ENCODE measurements around the gene HIVEP1. TPM values are rescaled to one million over a fixed set of nuclear protein-coding genes. Genes with fewer than 3 reads are reported as not detected.

HIVEP1 gene
- total RNA-seq, 4 donors from 2014 or later, result 23.2 to 41.5 (median 32.6) TPM

DNA sequence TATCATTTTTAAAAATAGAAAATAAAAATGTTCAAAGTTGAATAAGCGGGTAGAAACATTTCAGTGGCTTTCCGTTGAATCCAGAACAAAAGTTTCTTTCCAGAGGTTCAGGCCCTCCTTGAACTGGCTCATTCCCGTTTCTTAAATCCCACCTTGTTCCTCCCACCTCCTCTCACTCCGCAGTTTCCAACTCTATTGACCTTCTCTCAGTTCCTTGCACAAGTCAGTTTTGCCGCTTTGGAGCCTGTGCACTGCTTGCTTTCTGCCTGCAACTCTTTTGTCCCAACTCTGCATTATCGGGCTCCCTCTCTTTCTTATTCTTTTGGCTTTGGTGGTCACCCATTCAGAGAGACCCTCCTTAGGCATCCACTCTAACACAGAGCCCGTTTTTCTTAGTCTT is 178.1 kb downstream of the HIVEP1 start:
- 87 to 91% methylated on average over 7 of the region's 7 CpGs for WGBS, 2 donors
- intact Hi-C loops (cut with DNase I; ENCODE audit: low total_unique reads), result no loop called here
- no peak for TF ChIP-seq POLR2A (IDR thresholded peaks at IDR 0.05)
- TF ChIP-seq, protein P1, sequence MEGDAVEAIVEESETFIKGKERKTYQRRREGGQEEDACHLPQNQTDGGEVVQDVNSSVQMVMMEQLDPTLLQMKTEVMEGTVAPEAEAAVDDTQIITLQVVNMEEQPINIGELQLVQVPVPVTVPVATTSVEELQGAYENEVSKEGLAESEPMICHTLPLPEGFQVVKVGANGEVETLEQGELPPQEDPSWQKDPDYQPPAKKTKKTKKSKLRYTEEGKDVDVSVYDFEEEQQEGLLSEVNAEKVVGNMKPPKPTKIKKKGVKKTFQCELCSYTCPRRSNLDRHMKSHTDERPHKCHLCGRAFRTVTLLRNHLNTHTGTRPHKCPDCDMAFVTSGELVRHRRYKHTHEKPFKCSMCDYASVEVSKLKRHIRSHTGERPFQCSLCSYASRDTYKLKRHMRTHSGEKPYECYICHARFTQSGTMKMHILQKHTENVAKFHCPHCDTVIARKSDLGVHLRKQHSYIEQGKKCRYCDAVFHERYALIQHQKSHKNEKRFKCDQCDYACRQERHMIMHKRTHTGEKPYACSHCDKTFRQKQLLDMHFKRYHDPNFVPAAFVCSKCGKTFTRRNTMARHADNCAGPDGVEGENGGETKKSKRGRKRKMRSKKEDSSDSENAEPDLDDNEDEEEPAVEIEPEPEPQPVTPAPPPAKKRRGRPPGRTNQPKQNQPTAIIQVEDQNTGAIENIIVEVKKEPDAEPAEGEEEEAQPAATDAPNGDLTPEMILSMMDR (IDR thresholded peaks at IDR 0.05), result no peak
- DNase-seq (ENCODE audit: low spot score in 2 of 2), result no peak
- H3K4me3 ChIP-seq (ENCODE audit: low read depth, poor library complexity, severe bottlenecking), result no peak overlapping the region

DNA sequence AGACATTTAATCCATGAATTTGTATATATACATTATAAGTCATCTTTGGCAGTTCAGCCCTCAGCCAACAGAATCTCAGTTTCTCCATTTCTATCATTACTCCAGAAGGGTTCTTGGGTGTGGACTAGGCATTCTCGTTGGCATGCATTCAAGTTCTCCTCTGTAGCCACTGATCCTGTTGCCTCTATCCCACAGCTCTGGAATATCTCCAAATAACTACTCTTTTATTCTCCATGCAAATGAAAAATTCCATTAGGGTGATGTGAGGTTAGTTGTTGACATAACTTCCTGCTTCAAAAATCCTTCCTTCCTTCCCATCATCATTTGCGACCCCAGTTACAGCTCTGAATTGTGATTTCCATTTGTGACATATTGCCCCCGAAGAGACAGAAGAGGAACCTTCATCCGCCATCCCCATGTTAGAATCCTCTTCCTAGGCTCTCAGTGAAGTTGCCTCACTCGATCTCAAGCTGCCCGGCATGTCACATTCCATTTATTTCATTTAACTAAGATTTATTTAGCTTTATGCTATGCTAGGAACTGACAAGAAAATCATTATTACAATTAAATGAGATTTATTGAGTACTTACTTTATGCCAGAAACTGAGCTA is 184.3 kb downstream of the HIVEP1 start:
- intact Hi-C loops (cut with DNase I; ENCODE audit: low total_unique reads), result no loop called here
- no peak for TF ChIP-seq POLR2A (IDR thresholded peaks at IDR 0.05)
- DNase-seq (ENCODE audit: low spot score in 2 of 2), result no peak
- WGBS, 2 donors, result 76 to 81% methylated on average over 6 of the region's 6 CpGs
- no peak overlapping the region for H3K4me3 ChIP-seq (ENCODE audit: low read depth, poor library complexity, severe bottlenecking)

DNA sequence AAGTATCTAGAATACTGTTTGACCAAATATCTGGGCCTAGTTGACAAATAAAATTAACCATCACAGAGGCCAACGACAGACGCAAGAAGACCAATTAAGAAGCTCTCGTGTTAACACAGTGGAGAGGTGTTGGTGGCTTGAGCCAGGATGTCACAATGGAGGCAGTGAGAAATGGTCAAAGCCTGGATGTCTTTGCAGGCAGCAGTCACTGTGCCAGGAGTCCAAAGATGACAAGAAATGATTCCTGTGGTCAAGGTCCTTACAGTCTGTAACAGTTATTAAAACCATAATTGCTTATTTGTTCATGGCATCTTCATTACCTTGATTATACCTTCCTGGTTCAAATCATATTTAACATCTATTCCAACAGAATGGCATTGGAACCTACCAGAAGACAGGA is 186.7 kb downstream of the HIVEP1 start:
- TF ChIP-seq POLR2A (IDR thresholded peaks at IDR 0.05), result no peak
- TF ChIP-seq, protein P1 (IDR thresholded peaks at IDR 0.05), result no peak
- H3K4me3 ChIP-seq (ENCODE audit: low read depth, poor library complexity, severe bottlenecking), result no peak overlapping the region
- no peak for DNase-seq (ENCODE audit: low spot score in 2 of 2)
- WGBS, 2 donors, result 97 to 98% methylated on average over 3 of the region's 3 CpGs
- intact Hi-C loops (cut with DNase I; ENCODE audit: low total_unique reads), result no loop called here

DNA sequence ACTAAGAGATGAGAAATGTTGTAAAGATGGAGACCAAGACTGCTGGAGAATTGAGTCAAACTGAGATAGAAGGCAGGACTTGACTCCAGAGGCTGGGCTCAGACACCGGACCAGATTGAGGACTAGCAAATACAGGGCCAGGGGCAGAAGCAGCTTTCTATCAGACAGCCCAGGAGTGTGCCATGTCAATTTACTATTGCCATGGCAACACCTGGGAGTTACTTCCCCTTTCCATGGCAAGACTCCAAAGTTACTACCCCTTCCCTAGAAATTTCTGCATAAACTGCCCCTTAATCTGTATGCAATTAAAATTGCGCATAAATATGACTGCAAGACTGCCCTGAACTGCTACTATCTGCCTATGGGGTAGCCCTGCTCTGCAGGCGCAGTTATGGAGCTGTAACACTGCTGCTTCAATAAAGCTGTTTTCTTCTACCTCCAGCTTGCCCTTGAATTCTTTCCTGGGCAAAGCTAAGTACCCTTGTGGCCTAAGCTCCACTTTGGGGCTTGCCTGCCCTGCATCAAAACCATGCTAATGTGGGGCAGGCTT is 188.0 kb downstream of the HIVEP1 start:
- no peak for DNase-seq (ENCODE audit: low spot score in 2 of 2)
- TF ChIP-seq POLR2A (IDR thresholded peaks at IDR 0.05), result no peak
- TF ChIP-seq, protein P1 (IDR thresholded peaks at IDR 0.05), result no peak
- WGBS, 2 donors, result 98% methylated on average over 3 of the region's 3 CpGs
- intact Hi-C loops (cut with DNase I; ENCODE audit: low total_unique reads), result no loop called here
- no peak overlapping the region for H3K4me3 ChIP-seq (ENCODE audit: low read depth, poor library complexity, severe bottlenecking)

DNA sequence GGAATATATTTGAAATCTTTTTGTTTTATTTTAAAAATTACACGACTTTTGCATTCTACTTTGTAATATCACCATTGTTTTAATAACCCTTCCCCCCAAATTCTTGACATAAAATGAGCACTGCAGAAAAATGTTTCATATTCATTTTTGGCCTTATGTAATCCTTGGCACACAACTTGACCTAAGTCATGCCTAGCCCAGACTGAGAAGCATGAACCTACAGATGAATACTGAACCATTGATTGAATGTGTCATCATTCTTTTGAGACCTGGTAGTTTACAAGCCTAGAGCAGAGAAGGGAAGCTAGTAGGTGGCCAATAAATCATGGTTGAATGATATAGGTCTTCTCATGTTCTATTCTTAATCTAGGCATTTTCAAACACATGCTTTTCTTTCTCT is 188.6 kb downstream of the HIVEP1 start:
- TF ChIP-seq, protein P1 (IDR thresholded peaks at IDR 0.05), result no peak
- no peak for TF ChIP-seq POLR2A (IDR thresholded peaks at IDR 0.05)
- intact Hi-C loops (cut with DNase I; ENCODE audit: low total_unique reads), result no loop called here
- no peak for DNase-seq (ENCODE audit: low spot score in 2 of 2)
- no peak overlapping the region for H3K4me3 ChIP-seq (ENCODE audit: low read depth, poor library complexity, severe bottlenecking)
- WGBS, 2 donors, result 38 to 43% methylated on average over 1 of the region's 1 CpG

DNA sequence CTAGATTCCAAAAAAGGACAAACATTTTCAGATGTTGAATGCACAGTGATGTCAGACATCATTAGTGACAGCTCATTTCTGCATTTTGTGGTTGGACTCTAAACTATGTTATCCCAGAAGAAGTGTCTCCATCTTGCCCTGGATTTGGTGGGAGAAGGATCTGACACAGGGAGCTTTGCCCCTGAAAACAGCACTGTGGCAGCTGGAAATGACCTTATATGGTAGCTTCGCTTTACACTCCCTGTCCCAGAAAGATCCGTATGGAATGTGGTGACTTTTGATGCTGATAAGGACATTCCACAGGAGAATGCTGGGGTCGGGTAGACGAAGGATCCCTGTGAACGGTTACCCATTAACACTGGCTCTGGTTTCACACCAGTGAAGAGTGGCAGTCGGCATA is 190.9 kb downstream of the HIVEP1 start:
- DNase-seq (ENCODE audit: low spot score in 2 of 2), result no peak
- no peak overlapping the region for H3K4me3 ChIP-seq (ENCODE audit: low read depth, poor library complexity, severe bottlenecking)
- no peak for TF ChIP-seq POLR2A (IDR thresholded peaks at IDR 0.05)
- TF ChIP-seq, protein P1 (IDR thresholded peaks at IDR 0.05), result no peak
- 79 to 93% methylated on average over 6 of the region's 6 CpGs for WGBS, 2 donors
- intact Hi-C loops (cut with DNase I; ENCODE audit: low total_unique reads), result no loop called here
